ENCODE data around the gene PIGC. TPM values are rescaled to one million over a fixed set of nuclear protein-coding genes. Genes with fewer than 3 reads are reported as not detected.

Gene PIGC
- total RNA-seq, 1 experiment from 2014 or later: 17.5 TPM

GRCh38 chr1:172488393-172488792 is 44.5 kb upstream of the PIGC start:
- Histone ChIP-seq H2BK12ac (ENCODE audit: insufficient read length, low read depth, low read length) (no peak overlapping the region), H3K56ac (ENCODE audit: insufficient read length, low read depth, low read length) (no peak overlapping the region), H3K4me2 (ENCODE audit: insufficient read depth, insufficient read length, low read length) (no peak overlapping the region), H2BK15ac (ENCODE audit: low read depth, low read length) (no peak overlapping the region), H2AFZ (ENCODE audit: low read length) (no peak overlapping the region), H2AK5ac (ENCODE audit: insufficient read length, low read length) (no peak overlapping the region), H3K18ac (ENCODE audit: insufficient read length, low read depth, low read length) (no peak overlapping the region), H4K91ac (ENCODE audit: insufficient read length, low read depth, low read length) (no peak overlapping the region), H3K27ac (ENCODE audit: insufficient read length, low read depth, low read length) (no peak overlapping the region), H4K20me1 (ENCODE audit: control insufficient read depth, insufficient read depth, insufficient read length) (no peaks in the 10 kb centered on the region), H3T11ph (ENCODE audit: low read length) (no peak overlapping the region), H3K27me3 (ENCODE audit: insufficient read depth, low read length) (no peaks in the 10 kb centered on the region), H3K79me2 (ENCODE audit: insufficient read depth, low read length) (no peaks in the 10 kb centered on the region), H4K8ac (replicated peaks; ENCODE audit: insufficient read length, low read depth, low read length) (no peak overlapping the region), H3K23ac (ENCODE audit: insufficient read length, low read depth, low read length) (no peak overlapping the region), H2BK5ac (ENCODE audit: insufficient read length, low read length) (no peak overlapping the region), H3K14ac (ENCODE audit: insufficient read depth, low read length) (no peak overlapping the region), H4K5ac (ENCODE audit: insufficient read length, low read depth, low read length) (no peak overlapping the region), H3K9ac (ENCODE audit: extremely low read depth, insufficient read length, low read length) (no peak overlapping the region), H3K79me1 (ENCODE audit: insufficient read depth, low read depth, low read length, poor library complexity, severe bottlenecking) (no peaks in the 10 kb centered on the region), H2BK20ac (ENCODE audit: low read depth, low read length, poor library complexity, severe bottlenecking) (no peak overlapping the region), H3K23me2 (ENCODE audit: insufficient read length, low read depth, low read length, poor library complexity, severe bottlenecking) (no peaks in the 10 kb centered on the region), H2BK120ac (ENCODE audit: low read depth, low read length, poor library complexity, severe bottlenecking) (no peak overlapping the region), H3K9me3 (ENCODE audit: control insufficient read depth, low read depth, low read length) (no peaks in the 10 kb centered on the region), H3K4ac (ENCODE audit: low read depth, low read length) (no peak overlapping the region), H3K4me1 (ENCODE audit: insufficient read depth, low read length) (no peaks in the 10 kb centered on the region)
- no peak for DNase-seq
- H3K27ac Mint-ChIP-seq: no peak overlapping the region
- no peaks in the 10 kb centered on the region; a peak in 2 of 4 replicates for H3K4me1 Mint-ChIP-seq
- H3K27me3 Mint-ChIP-seq (ENCODE audit: low read depth): no peaks in the 10 kb centered on the region; the same call in 1 of the 2 replicates
- no peak for TF ChIP-seq CTCF (conservative IDR thresholded peaks at IDR 0.05)
- WGBS (ENCODE audit: extremely low coverage, insufficient read length, low lambda C conversion rate): no CpG with 5 or more reads among the region's 3 CpGs
- no peaks in the 10 kb centered on the region for H3K9me3 Mint-ChIP-seq
- no peaks in the 10 kb centered on the region for H3K36me3 Mint-ChIP-seq (ENCODE audit: insufficient read depth in 1 of 3, low read depth in 3 of 3)
- H3K4me3 Mint-ChIP-seq: no peak overlapping the region

Measured in H9 (cell line).